ENCODE measurements around the gene SLC16A2.

The SLC16A2 gene

GRCh38 chrX:74535408-74536151 is 114.3 kb downstream of the SLC16A2 start:
- no peak for FAIRE-seq
- DNase-seq (ENCODE audit: low spot score) = peak; percentile 64

GRCh38 chrX:74536152-74536831 is 115.0 kb downstream of the SLC16A2 start:
- FAIRE-seq (no peak), DNase-seq (ENCODE audit: low spot score) (peak; percentile 89)

GRCh38 chrX:74536832-74537371 is 115.6 kb downstream of the SLC16A2 start:
- no peak for FAIRE-seq
- no peak for DNase-seq (ENCODE audit: low spot score)

GRCh38 chrX:74540635-74541249 is 119.4 kb downstream of the SLC16A2 start:
- no peak for DNase-seq (ENCODE audit: low spot score)
- FAIRE-seq = no peak

- no peak for DNase-seq (ENCODE audit: low spot score)
- FAIRE-seq = no peak
Observed at GRCh38 chrX:74545880-74546523, 124.7 kb downstream of the SLC16A2 start.

- DNase-seq (ENCODE audit: low spot score) (no peak), FAIRE-seq (no peak)
Observed at GRCh38 chrX:74546984-74547383, 125.7 kb downstream of the SLC16A2 start.

- FAIRE-seq = no peak
Observed at GRCh38 chrX:74550295-74550802, 129.1 kb downstream of the SLC16A2 start.

GRCh38 chrX:74551934-74552333 is 130.6 kb downstream of the SLC16A2 start:
- DNase-seq (ENCODE audit: low spot score) = no peak
- no peak for FAIRE-seq

More at GRCh38 chrX:74550295-74550802, 129.1 kb downstream of the SLC16A2 start:
- peak; percentile 61 for DNase-seq (ENCODE audit: low spot score)

GRCh38 chrX:74557378-74557777 is 136.1 kb downstream of the SLC16A2 start:
- no peak for DNase-seq (ENCODE audit: low spot score)
- no peak for FAIRE-seq

GRCh38 chrX:74578137-74578536 is 156.8 kb downstream of the SLC16A2 start:
- FAIRE-seq (no peak), DNase-seq (ENCODE audit: low spot score) (no peak)

GRCh38 chrX:74579597-74580198 is 158.4 kb downstream of the SLC16A2 start:
- FAIRE-seq = no peak
- no peak for DNase-seq (ENCODE audit: low spot score)

All from urothelium cell line (cell line).